OCI-LY1 (cell line): ENCODE results near the gene CD82.

Source experiments
- H2AFZ ChIP-seq: fragments of 200-600 bp; sonication (generic), shearing (Covaris generic); 2 replicates; pipeline ENCODE4 v1.6.0; 2014; ENCODE audit warnings: antibody characterized with exemption, mild to moderate bottlenecking, low read length
- H3F3A ChIP-seq: fragments of 200-600 bp; sonication (generic), shearing (Covaris generic); 2 replicates; pipeline ENCODE4 v1.6.0; 2014; ENCODE audit warnings: mild to moderate bottlenecking, antibody characterized with exemption, low read length, moderate library complexity; ENCODE audit not compliant: insufficient read depth
- H3K27ac ChIP-seq: fragments of 200-600 bp; sonication (generic); 2 replicates; pipeline ENCODE4 v1.5.1; 2014; ENCODE audit warnings: low read length, mixed run types, mild to moderate bottlenecking, low read depth; ENCODE audit not compliant: poor library complexity, severe bottlenecking
- H3K27me3 ChIP-seq: fragments of 200-600 bp; sonication (generic); 2 replicates; pipeline ENCODE4 v1.6.0; 2014; ENCODE audit warnings: antibody characterized with exemption, mild to moderate bottlenecking, low read length, moderate library complexity; ENCODE audit not compliant: insufficient read depth
- H3K36me3 ChIP-seq: fragments of 200-600 bp; sonication (generic); 2 replicates; pipeline ENCODE4 v1.6.1; 2014; ENCODE audit warnings: mild to moderate bottlenecking, antibody characterized with exemption, low read length, moderate library complexity, mixed read lengths; ENCODE audit not compliant: insufficient read depth
- H3K4me1 ChIP-seq: fragments of 200-600 bp; sonication (generic); 2 replicates; pipeline ENCODE4 v1.5.1; 2014; ENCODE audit warnings: mild to moderate bottlenecking, low read length, moderate library complexity; ENCODE audit not compliant: insufficient read depth, severe bottlenecking
- H3K4me2 ChIP-seq: fragments of 200-600 bp; sonication (generic), shearing (Covaris generic); 2 replicates; pipeline ENCODE4 v1.6.1; 2014; ENCODE audit warnings: low read length
- H3K4me3 ChIP-seq: fragments of 200-600 bp; sonication (generic); 2 replicates; pipeline ENCODE4 v1.5.1; 2014; ENCODE audit warnings: low read length, low read depth, mild to moderate bottlenecking, mixed read lengths; ENCODE audit not compliant: poor library complexity, severe bottlenecking
- H3K79me2 ChIP-seq: fragments of 200-600 bp; shearing (Covaris generic); 2 replicates; pipeline ENCODE4 v1.6.1; 2016; ENCODE audit warnings: mixed run types, low read length, mixed read lengths; ENCODE audit not compliant: insufficient read depth
- H3K9ac ChIP-seq: fragments of 200-600 bp; sonication (generic), shearing (Covaris generic); 2 replicates; pipeline ENCODE4 v1.6.1; 2014; ENCODE audit warnings: mild to moderate bottlenecking, low read length, mixed read lengths
- H3K9me2 ChIP-seq: fragments of 200-600 bp; sonication (generic), shearing (Covaris generic); 2 replicates; pipeline ENCODE4 v1.6.1; 2014; ENCODE audit warnings: low read depth, mild to moderate bottlenecking, low read length, mixed read lengths
- H3K9me3 ChIP-seq: fragments of 200-600 bp; shearing (Covaris generic); 2 replicates; pipeline ENCODE4 v1.6.1; 2014; ENCODE audit warnings: low read length, mixed read lengths
- H4K20me1 ChIP-seq: fragments of 200-600 bp; sonication (generic), shearing (Covaris generic); 2 replicates; pipeline ENCODE4 v1.6.0; 2016; ENCODE audit warnings: mild to moderate bottlenecking, low read length; ENCODE audit not compliant: insufficient read depth
- EZH2 ChIP-seq: fragments of 200-600 bp; sonication (generic), shearing (Covaris generic); IDR thresholded peaks from 2 replicates; pipeline ENCODE4 v1.8.0; 2017; ENCODE audit warnings: borderline replicate concordance, mixed run types, mild to moderate bottlenecking, antibody characterized with exemption, low read length, moderate library complexity, mixed read lengths
- TF ChIP-seq, protein P1 (sequence below): fragments of 200-600 bp; sonication (generic), shearing (Covaris generic); IDR thresholded peaks from 2 replicates; pipeline ENCODE4 v1.5.1; 2017; ENCODE audit warnings: mild to moderate bottlenecking, antibody characterized with exemption, low read length, moderate library complexity, mixed read lengths

Gene CD82

DNA sequence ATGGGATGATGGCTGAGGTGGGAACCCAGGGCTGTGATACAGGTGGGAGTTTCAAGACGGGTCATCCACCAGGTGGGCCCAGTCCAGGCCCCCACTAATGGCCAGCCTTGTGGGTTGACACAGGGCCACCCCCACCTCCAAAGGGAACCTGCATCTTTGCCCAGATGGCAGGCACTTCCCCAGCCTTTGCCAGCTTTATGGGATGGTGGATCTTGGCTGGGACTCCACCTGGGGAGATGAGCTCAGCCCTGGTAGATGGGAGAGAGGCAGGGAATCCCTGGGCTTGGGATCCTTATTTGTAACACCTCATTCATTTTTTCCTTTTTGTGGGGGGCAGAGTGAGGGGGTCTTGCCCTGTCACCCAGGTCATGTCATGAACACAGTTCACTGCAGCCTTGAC lies 33.4 kb downstream of the CD82 start:
- no peaks in the 10 kb centered on the region for H3K9me2 ChIP-seq
- no peak overlapping the region for H2AFZ ChIP-seq
- peak overlapping the region; percentile 96 for H3K27ac ChIP-seq
- H4K20me1 ChIP-seq: no peaks in the 10 kb centered on the region
- peaks cover 68% of the 10 kb centered on the region for H3K4me1 ChIP-seq
- no peak overlapping the region for H3K4me2 ChIP-seq
- no peaks in the 10 kb centered on the region for H3K36me3 ChIP-seq
- no peak overlapping the region for H3K9ac ChIP-seq
- no peaks in the 10 kb centered on the region for H3F3A ChIP-seq
- H3K9me3 ChIP-seq: no peaks in the 10 kb centered on the region
- TF ChIP-seq, protein P1, sequence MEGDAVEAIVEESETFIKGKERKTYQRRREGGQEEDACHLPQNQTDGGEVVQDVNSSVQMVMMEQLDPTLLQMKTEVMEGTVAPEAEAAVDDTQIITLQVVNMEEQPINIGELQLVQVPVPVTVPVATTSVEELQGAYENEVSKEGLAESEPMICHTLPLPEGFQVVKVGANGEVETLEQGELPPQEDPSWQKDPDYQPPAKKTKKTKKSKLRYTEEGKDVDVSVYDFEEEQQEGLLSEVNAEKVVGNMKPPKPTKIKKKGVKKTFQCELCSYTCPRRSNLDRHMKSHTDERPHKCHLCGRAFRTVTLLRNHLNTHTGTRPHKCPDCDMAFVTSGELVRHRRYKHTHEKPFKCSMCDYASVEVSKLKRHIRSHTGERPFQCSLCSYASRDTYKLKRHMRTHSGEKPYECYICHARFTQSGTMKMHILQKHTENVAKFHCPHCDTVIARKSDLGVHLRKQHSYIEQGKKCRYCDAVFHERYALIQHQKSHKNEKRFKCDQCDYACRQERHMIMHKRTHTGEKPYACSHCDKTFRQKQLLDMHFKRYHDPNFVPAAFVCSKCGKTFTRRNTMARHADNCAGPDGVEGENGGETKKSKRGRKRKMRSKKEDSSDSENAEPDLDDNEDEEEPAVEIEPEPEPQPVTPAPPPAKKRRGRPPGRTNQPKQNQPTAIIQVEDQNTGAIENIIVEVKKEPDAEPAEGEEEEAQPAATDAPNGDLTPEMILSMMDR: no peak
- no peak for TF ChIP-seq EZH2
- H3K79me2 ChIP-seq: no peaks in the 10 kb centered on the region
- no peak overlapping the region for H3K4me3 ChIP-seq
- H3K27me3 ChIP-seq: no peaks in the 10 kb centered on the region

DNA sequence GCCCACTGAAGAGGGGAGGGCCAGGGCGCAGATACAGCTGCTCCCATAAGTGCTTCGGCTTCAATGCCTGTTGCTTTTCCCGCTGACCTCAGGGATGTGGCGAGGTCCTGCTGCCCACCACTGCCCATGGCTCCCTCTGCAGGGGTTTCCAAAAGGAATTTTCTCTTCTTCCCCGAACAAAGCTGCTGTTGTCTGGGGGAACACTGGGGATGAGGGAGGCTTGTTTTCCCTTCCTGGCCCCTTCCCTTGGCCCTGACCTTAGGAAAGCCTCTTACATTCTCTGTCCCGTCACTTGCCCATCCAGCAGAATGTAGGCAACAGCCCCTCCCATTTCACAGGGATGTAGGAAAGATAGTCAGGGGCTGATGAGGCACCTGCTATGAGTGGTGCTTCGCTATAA lies 34.8 kb downstream of the CD82 start:
- no peaks in the 10 kb centered on the region for H4K20me1 ChIP-seq
- H3K36me3 ChIP-seq: no peaks in the 10 kb centered on the region
- no peaks in the 10 kb centered on the region for H3K79me2 ChIP-seq
- no peak for TF ChIP-seq EZH2
- peak overlapping the region; percentile 29; the same call in 1 of the 2 replicates for H3K9ac ChIP-seq
- H3K4me1 ChIP-seq: peaks cover 82% of the 10 kb centered on the region
- no peaks in the 10 kb centered on the region for H3K9me2 ChIP-seq
- no peaks in the 10 kb centered on the region for H3K9me3 ChIP-seq
- no peak overlapping the region; the same call in 1 of the 2 replicates for H3K4me2 ChIP-seq
- no peak overlapping the region for H2AFZ ChIP-seq
- no peak overlapping the region for H3K4me3 ChIP-seq
- H3F3A ChIP-seq: no peaks in the 10 kb centered on the region
- H3K27me3 ChIP-seq: no peaks in the 10 kb centered on the region
- peak overlapping the region; percentile 96 for H3K27ac ChIP-seq

DNA sequence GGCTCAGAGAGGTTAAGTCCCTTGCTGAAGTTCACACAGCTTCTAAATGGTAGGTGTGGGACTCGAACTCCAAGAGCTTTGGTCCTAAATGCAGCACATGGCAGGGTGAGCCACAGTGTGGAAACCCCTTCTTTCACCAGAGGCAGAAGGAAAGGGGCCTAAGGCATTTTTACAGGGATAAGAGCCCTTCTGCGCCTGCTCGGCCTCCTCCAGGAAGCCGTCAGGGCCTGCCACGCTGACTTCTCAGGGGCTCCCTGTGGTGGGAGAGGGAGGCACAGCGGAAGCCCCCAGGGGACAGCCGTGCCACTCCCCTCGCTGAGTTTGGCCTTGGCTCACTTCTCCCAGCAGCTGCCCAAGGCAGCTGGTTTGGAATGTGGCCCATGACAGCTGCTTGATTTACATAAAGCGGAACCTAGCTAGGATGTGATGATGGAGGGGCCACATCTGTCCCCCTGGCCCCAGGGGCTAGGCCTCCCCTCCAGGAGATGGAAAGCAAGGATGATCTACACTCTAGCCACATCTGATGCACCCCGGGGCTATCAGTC lies 35.4 kb downstream of the CD82 start:
- Histone ChIP-seq H3K4me2 (peak overlapping the region; percentile 25; the same call in 1 of the 2 replicates), H3K9me3 (no peaks in the 10 kb centered on the region), H3K9ac (peak overlapping the region; percentile 29; the same call in 1 of the 2 replicates), H3K4me1 (peaks cover 86% of the 10 kb centered on the region), H3K27ac (peak overlapping the region; percentile 96), H3F3A (no peaks in the 10 kb centered on the region), H3K27me3 (no peaks in the 10 kb centered on the region), H3K36me3 (peaks cover 4% of the 10 kb centered on the region), H3K79me2 (no peaks in the 10 kb centered on the region), H3K9me2 (no peaks in the 10 kb centered on the region), H2AFZ (no peak overlapping the region), H4K20me1 (no peaks in the 10 kb centered on the region), H3K4me3 (peak overlapping the region; percentile 5)
- TF ChIP-seq EZH2: no peak
- TF ChIP-seq, protein P1: no peak
